WERI-Rb-1 (cell line): ENCODE results near the gene SERPINH1.

ENCODE experiments used
- DNase-seq: peaks from one replicate; pipeline ENCODE4 v3.0.0-alpha.2; 2020
- H3K27ac ChIP-seq: fragments of 250-450 bp; sonication (Bioruptor Pico); 2 replicates; pipeline ENCODE4 v1.5.1; 2020; ENCODE audit warnings: mild to moderate bottlenecking, moderate library complexity
- H3K27me3 ChIP-seq: fragments of 250-450 bp; sonication (Bioruptor Pico); 2 replicates; pipeline ENCODE4 v1.5.1; 2021; ENCODE audit warnings: mild to moderate bottlenecking, low read depth, moderate library complexity; ENCODE audit not compliant: insufficient read depth, severe bottlenecking
- H3K36me3 ChIP-seq: fragments of 250-450 bp; sonication (Bioruptor Pico); 2 replicates; pipeline ENCODE4 v1.5.1; 2020; ENCODE audit warnings: mild to moderate bottlenecking, moderate library complexity
- H3K4me3 ChIP-seq: 2 replicates; pipeline ENCODE4 v1.5.1; 2011; ENCODE audit warnings: low read depth, mild to moderate bottlenecking, control low read depth, low read length
- H3K9me3 ChIP-seq: fragments of 250-450 bp; sonication (Bioruptor Pico); 2 replicates; pipeline ENCODE4 v1.5.1; 2021; ENCODE audit warnings: mild to moderate bottlenecking, moderate library complexity; ENCODE audit not compliant: severe bottlenecking
- CTCF ChIP-seq: IDR thresholded peaks from 2 replicates; pipeline ENCODE4 v1.5.1; 2011; ENCODE audit warnings: low read depth, mild to moderate bottlenecking, control low read depth, inconsistent platforms, low read length

The SERPINH1 gene

GRCh38 chr11:75548595-75549272 is 13.3 kb upstream of the SERPINH1 start:
- TF ChIP-seq CTCF = no peak
- Histone ChIP-seq H3K9me3 (peaks cover 2% of the 10 kb centered on the region), H3K27ac (no peak overlapping the region), H3K27me3 (no peaks in the 10 kb centered on the region), H3K36me3 (no peaks in the 10 kb centered on the region), H3K4me3 (no peak overlapping the region)
- DNase-seq = no peak

- Histone ChIP-seq H3K9me3 (peaks cover 2% of the 10 kb centered on the region), H3K4me3 (no peak overlapping the region), H3K36me3 (no peaks in the 10 kb centered on the region), H3K27ac (no peak overlapping the region), H3K27me3 (no peaks in the 10 kb centered on the region)
- TF ChIP-seq CTCF = no peak
- DNase-seq = no peak
Observed at GRCh38 chr11:75549370-75549958, 12.6 kb upstream of the SERPINH1 start.

- no peak overlapping the region for H3K4me3 ChIP-seq
- no peaks in the 10 kb centered on the region for H3K36me3 ChIP-seq
- H3K9me3 ChIP-seq = peaks cover 2% of the 10 kb centered on the region
- no peak overlapping the region for H3K27ac ChIP-seq
- H3K27me3 ChIP-seq = no peaks in the 10 kb centered on the region
- TF ChIP-seq CTCF = no peak
- no peak for DNase-seq
Observed at GRCh38 chr11:75553182-75553581, 8.9 kb upstream of the SERPINH1 start.

- no peak overlapping the region for H3K4me3 ChIP-seq
- DNase-seq = no peak
- no peaks in the 10 kb centered on the region for H3K36me3 ChIP-seq
- H3K27me3 ChIP-seq = no peaks in the 10 kb centered on the region
- no peak for TF ChIP-seq CTCF
- peaks cover 2% of the 10 kb centered on the region for H3K9me3 ChIP-seq
- H3K27ac ChIP-seq = no peak overlapping the region
Observed at GRCh38 chr11:75553889-75554257, 8.2 kb upstream of the SERPINH1 start.

- Histone ChIP-seq H3K27ac (no peak overlapping the region), H3K4me3 (no peak overlapping the region)
- no peak for TF ChIP-seq CTCF
Observed at GRCh38 chr11:75554258-75555022, 7.6 kb upstream of the SERPINH1 start.

More at GRCh38 chr11:75554258-75555022, 7.6 kb upstream of the SERPINH1 start:
- Histone ChIP-seq H3K27me3 (no peaks in the 10 kb centered on the region), H3K9me3 (no peaks in the 10 kb centered on the region), H3K36me3 (no peaks in the 10 kb centered on the region)
- DNase-seq = no peak
